ENCODE data around the gene PADI1. TPM values are rescaled to one million over a fixed set of nuclear protein-coding genes. Genes with fewer than 3 reads are reported as not detected.

Gene PADI1
- total and polyA plus RNA-seq, 4 donors = 4.9 TPM; not detected in 3

GRCh38 chr1:17286646-17287045 lies 81.7 kb downstream of the PADI1 start:
- Histone ChIP-seq H3K9ac (ENCODE audit: low read depth in 1 of 2, low read length in 2 of 2) (no peak overlapping the region), H3K36me3 (ENCODE audit: control insufficient read depth in 4 of 4, insufficient read depth in 3 of 4, low read depth in 1 of 4, low read length in 3 of 4) (no peaks in the 10 kb centered on the region), H3K27ac (ENCODE audit: low read depth in 1 of 2, low read length in 2 of 2) (no peak overlapping the region), H3K9me3 (ENCODE audit: control insufficient read depth in 4 of 4, low read length in 3 of 4) (no peaks in the 10 kb centered on the region), H3K27me3 (ENCODE audit: control insufficient read depth in 4 of 4, insufficient read depth in 4 of 4, low read length in 3 of 4) (peaks cover 0 to 4% (median 2%) of the 10 kb centered on the region in 4 donors), H3K4me1 (ENCODE audit: control insufficient read depth in 4 of 4, insufficient read depth in 4 of 4, low read length in 3 of 4) (no peaks in the 10 kb centered on the region), H3K4me3 (ENCODE audit: low read depth in 1 of 3, low read length in 3 of 3) (no peak overlapping the region)
- WGBS = 93% methylated on average over 5 of the region's 5 CpGs
- DNase-seq (ENCODE audit: low spot score) = no peak
- TF ChIP-seq YY1 (IDR thresholded peaks at IDR 0.05) = no peak
- TF ChIP-seq, protein P1, sequence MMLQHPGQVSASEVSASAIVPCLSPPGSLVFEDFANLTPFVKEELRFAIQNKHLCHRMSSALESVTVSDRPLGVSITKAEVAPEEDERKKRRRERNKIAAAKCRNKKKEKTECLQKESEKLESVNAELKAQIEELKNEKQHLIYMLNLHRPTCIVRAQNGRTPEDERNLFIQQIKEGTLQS (IDR thresholded peaks at IDR 0.05) = no peak
- no peak for TF ChIP-seq SP1 (IDR thresholded peaks at IDR 0.05)
- TF ChIP-seq, protein P2, sequence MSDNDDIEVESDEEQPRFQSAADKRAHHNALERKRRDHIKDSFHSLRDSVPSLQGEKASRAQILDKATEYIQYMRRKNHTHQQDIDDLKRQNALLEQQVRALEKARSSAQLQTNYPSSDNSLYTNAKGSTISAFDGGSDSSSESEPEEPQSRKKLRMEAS (IDR thresholded peaks at IDR 0.05) = no peak
- no peak for TF ChIP-seq HNF4G (IDR thresholded peaks at IDR 0.05)
- TF ChIP-seq RAD21 (IDR thresholded peaks at IDR 0.05) = no peak
- no peak for TF ChIP-seq ZBTB33 (IDR thresholded peaks at IDR 0.05)
- TF ChIP-seq RXRA (IDR thresholded peaks at IDR 0.05) = no peak
- TF ChIP-seq FOXA2 (IDR thresholded peaks at IDR 0.05) = no peak
- TF ChIP-seq TAF1 (conservative IDR thresholded peaks at IDR 0.05) = no peak
- no peak for TF ChIP-seq GABPA (IDR thresholded peaks at IDR 0.05 in 1 of 2, conservative IDR thresholded peaks at IDR 0.05 in 1 of 2)

- H3K4me3 ChIP-seq (ENCODE audit: low read depth in 1 of 3, low read length in 3 of 3) = no peak overlapping the region
- H3K9me3 ChIP-seq (ENCODE audit: control insufficient read depth in 4 of 4, low read length in 3 of 4) = no peaks in the 10 kb centered on the region
- H3K27me3 ChIP-seq (ENCODE audit: control insufficient read depth in 4 of 4, insufficient read depth in 4 of 4, low read length in 3 of 4) = peaks cover 0 to 4% (median 2%) of the 10 kb centered on the region in 4 donors
- no peak overlapping the region for H3K27ac ChIP-seq (ENCODE audit: low read depth in 1 of 2, low read length in 2 of 2)
- no peak for DNase-seq (ENCODE audit: low spot score)
- TF ChIP-seq NR2F2 (IDR thresholded peaks at IDR 0.05) = no peak
- no peak for TF ChIP-seq HNF4G (IDR thresholded peaks at IDR 0.05)
- no peak for TF ChIP-seq FOXA2 (IDR thresholded peaks at IDR 0.05)
- no peak for TF ChIP-seq RXRA (IDR thresholded peaks at IDR 0.05)
- TF ChIP-seq ZBTB33 (IDR thresholded peaks at IDR 0.05) = no peak
- no peak for TF ChIP-seq REST (IDR thresholded peaks at IDR 0.05)
- TF ChIP-seq, protein P3, sequence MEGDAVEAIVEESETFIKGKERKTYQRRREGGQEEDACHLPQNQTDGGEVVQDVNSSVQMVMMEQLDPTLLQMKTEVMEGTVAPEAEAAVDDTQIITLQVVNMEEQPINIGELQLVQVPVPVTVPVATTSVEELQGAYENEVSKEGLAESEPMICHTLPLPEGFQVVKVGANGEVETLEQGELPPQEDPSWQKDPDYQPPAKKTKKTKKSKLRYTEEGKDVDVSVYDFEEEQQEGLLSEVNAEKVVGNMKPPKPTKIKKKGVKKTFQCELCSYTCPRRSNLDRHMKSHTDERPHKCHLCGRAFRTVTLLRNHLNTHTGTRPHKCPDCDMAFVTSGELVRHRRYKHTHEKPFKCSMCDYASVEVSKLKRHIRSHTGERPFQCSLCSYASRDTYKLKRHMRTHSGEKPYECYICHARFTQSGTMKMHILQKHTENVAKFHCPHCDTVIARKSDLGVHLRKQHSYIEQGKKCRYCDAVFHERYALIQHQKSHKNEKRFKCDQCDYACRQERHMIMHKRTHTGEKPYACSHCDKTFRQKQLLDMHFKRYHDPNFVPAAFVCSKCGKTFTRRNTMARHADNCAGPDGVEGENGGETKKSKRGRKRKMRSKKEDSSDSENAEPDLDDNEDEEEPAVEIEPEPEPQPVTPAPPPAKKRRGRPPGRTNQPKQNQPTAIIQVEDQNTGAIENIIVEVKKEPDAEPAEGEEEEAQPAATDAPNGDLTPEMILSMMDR (IDR thresholded peaks at IDR 0.05; ENCODE audit: low read depth, low read length, missing input control) = no peak
- TF ChIP-seq YY1 (IDR thresholded peaks at IDR 0.05) = no peak
- TF ChIP-seq, protein P1 (IDR thresholded peaks at IDR 0.05) = no peak
- TF ChIP-seq TAF1 (conservative IDR thresholded peaks at IDR 0.05) = no peak
- no peak for TF ChIP-seq JUND (IDR thresholded peaks at IDR 0.05)
- no peak for TF ChIP-seq RAD21 (IDR thresholded peaks at IDR 0.05)
- no peak for TF ChIP-seq HNF4A (conservative IDR thresholded peaks at IDR 0.05)
- TF ChIP-seq FOXA1 (IDR thresholded peaks at IDR 0.05) = no peak
- TF ChIP-seq, protein P2 (IDR thresholded peaks at IDR 0.05) = no peak
- TF ChIP-seq SP1 (IDR thresholded peaks at IDR 0.05) = no peak
- no peak for TF ChIP-seq EGR1 (IDR thresholded peaks at IDR 0.05; ENCODE audit: low read depth in 2 of 2)
- TF ChIP-seq GABPA (IDR thresholded peaks at IDR 0.05 in 1 of 2, conservative IDR thresholded peaks at IDR 0.05 in 1 of 2) = no peak
- H3K4me1 ChIP-seq (ENCODE audit: control insufficient read depth in 4 of 4, insufficient read depth in 4 of 4, low read length in 3 of 4) = no peaks in the 10 kb centered on the region
- H3K9ac ChIP-seq (ENCODE audit: low read depth in 1 of 2, low read length in 2 of 2) = no peak overlapping the region
- WGBS = 86% methylated on average over 5 of the region's 5 CpGs
- no peaks in the 10 kb centered on the region for H3K36me3 ChIP-seq (ENCODE audit: control insufficient read depth in 4 of 4, insufficient read depth in 3 of 4, low read depth in 1 of 4, low read length in 3 of 4)
Observed at GRCh38 chr1:17287130-17287776, 82.3 kb downstream of the PADI1 start.

Measured in liver (tissue), 9 donors.